Thyroid gland (tissue), 4 donors: ENCODE results near the gene KANSL3.

Experiments
- POLR2A ChIP-seq, 2 donors: fragments of 450-650 bp; IDR thresholded peaks; one replicate each; pipeline ENCODE4 v1.6.1; 2017; ENCODE audit warnings: antibody characterized with exemption in 2 of 2, mild to moderate bottlenecking in 2 of 2, moderate library complexity in 1 of 2
- TF ChIP-seq, protein P1 (sequence below), 6 experiments: fragments of 200-600 bp in 3 of 6; fragments of 450-650 bp in 3 of 6; sonication (generic) in 3 of 6; IDR thresholded peaks; one replicate each; pipeline ENCODE4 v1.5.1; 2016 to 2019; ENCODE audit warnings: antibody characterized with exemption in 6 of 6, mild to moderate bottlenecking in 2 of 6, inconsistent platforms in 1 of 6, moderate library complexity in 1 of 6

DNA sequence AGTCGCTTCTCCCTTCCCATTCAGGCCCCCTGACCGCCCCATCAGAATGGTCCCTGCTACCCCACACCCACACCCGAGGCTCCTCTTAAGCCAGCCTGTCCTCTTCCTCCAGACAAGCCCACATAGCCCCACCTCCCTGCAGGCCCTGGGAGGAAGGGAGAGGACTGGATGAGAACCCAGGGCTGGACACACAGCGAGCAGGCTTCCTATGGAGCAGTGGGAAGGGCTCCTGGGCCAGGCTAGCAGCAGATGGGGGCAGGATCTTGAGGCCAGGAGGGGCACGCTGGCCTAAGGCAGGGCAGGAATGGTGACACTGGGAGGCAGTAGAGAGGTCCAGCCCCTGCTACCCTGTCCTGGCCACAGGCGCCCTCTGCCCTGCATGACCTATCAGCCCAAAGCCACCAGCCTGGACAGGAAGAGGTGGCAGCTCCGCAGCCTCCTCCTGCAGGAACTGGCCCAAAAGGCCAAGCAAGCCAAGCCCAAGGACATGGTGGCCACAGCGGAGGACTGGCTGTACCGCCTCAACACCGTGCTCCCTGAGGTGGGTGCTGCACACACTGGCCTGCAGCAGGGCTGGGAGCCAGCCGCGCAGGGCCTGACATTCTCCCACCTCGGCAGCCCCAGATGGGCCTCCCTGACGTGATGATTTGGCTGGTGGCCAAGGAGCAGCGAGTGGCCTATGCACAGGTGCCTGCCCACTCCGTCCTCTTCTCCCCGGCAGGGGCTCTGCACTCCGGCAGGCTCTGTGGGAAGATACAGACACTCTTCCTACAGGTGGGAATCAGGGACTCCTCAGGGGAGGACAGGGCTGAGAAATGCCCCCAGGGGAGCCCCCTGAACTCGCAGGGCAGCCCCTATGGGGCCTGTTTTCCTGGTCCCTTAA lies 47.7 kb upstream of the KANSL3 start:
- TF ChIP-seq, protein P1, sequence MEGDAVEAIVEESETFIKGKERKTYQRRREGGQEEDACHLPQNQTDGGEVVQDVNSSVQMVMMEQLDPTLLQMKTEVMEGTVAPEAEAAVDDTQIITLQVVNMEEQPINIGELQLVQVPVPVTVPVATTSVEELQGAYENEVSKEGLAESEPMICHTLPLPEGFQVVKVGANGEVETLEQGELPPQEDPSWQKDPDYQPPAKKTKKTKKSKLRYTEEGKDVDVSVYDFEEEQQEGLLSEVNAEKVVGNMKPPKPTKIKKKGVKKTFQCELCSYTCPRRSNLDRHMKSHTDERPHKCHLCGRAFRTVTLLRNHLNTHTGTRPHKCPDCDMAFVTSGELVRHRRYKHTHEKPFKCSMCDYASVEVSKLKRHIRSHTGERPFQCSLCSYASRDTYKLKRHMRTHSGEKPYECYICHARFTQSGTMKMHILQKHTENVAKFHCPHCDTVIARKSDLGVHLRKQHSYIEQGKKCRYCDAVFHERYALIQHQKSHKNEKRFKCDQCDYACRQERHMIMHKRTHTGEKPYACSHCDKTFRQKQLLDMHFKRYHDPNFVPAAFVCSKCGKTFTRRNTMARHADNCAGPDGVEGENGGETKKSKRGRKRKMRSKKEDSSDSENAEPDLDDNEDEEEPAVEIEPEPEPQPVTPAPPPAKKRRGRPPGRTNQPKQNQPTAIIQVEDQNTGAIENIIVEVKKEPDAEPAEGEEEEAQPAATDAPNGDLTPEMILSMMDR (IDR thresholded peaks at IDR 0.05), result no peak
- no peak for TF ChIP-seq POLR2A (IDR thresholded peaks at IDR 0.05)
